VCaP (cell line): ENCODE measurements around the gene MAB21L1.

Experiments
- H3K27ac ChIP-seq: fragments of 450-650 bp; 2 replicates; pipeline ENCODE4 v1.5.1; 2017
- TF ChIP-seq, protein P1 (sequence below): fragments of 450-650 bp; conservative IDR thresholded peaks from 2 replicates; pipeline ENCODE4 v1.5.1; 2017; ENCODE audit warnings: mild to moderate bottlenecking, moderate library complexity

Gene MAB21L1

DNA sequence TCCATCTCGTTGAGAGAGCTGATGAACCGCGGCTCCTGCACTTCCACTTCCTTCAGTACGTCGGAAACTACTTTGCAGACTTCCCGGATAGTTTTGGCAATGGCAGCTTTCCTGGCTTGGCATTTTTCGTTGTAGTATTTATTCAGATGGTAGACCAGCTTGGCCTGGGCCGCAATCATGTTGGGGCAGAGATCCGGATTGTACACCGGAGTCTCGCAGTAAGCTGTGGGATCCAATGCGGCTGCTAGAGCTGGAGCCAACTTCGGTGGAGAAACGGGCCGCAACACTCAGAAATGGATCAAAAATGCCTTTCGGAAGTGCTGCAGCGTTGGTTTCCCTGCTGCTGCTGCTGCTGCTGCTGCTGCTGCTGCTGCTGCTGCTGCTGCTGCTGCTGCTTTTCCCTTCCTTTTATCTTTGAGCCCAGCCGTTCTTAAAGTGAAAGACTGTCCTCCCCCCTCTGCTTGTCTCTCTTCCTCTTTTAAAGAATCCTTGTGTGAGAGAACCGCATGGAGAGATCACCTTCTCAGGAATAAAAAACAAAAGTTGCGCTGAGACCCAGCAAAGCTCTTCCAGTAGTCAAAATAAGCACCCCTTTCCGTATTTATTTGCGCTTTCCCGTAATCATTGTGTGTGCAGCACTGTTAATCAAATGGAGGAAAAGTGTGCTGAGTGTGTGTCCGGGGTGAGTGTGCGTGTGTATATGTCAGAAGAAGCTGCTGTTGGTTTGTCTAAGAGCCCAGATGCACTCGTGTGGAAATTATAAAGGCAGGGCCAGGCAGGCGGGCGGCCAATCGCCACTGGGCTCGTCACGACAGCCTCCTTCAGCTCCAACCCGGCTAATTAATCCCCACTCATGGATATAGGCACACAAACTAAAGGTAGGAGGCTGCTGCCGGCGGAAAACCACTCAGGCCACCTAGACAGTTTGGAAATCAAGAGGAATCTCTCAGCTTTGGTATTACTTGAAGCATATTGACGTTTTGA, at the start of gene MAB21L1:
Gene MAB21L1, minus strand, starts transcription at position 730 of the 984 bp plus-strand sequence. Its CDS starts 551 bp downstream, at position 179.
- H3K27ac ChIP-seq, result no peak within 1 kb of the TSS
- TF ChIP-seq, protein P1, sequence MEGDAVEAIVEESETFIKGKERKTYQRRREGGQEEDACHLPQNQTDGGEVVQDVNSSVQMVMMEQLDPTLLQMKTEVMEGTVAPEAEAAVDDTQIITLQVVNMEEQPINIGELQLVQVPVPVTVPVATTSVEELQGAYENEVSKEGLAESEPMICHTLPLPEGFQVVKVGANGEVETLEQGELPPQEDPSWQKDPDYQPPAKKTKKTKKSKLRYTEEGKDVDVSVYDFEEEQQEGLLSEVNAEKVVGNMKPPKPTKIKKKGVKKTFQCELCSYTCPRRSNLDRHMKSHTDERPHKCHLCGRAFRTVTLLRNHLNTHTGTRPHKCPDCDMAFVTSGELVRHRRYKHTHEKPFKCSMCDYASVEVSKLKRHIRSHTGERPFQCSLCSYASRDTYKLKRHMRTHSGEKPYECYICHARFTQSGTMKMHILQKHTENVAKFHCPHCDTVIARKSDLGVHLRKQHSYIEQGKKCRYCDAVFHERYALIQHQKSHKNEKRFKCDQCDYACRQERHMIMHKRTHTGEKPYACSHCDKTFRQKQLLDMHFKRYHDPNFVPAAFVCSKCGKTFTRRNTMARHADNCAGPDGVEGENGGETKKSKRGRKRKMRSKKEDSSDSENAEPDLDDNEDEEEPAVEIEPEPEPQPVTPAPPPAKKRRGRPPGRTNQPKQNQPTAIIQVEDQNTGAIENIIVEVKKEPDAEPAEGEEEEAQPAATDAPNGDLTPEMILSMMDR, result no peak

DNA sequence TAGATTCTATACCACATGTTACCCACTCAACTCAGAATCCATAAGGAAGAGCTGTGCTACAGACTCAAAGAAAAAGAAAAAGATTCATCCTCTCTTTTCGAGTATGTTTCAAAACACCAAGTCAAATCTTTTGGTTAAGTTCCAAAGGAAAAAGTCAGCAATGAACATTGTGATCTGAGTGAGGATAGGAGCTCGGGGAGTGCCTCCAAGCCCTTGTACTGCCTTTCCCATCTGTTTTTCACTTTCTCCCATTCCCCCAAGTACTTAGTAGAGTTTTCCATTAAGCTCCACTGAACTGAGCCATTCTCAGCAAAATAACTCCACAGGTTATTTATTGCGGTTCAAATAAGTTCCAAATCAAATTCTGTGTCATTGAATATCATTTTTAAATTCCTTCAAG, 47.7 kb upstream of the MAB21L1 start:
- no peak overlapping the region for H3K27ac ChIP-seq
- TF ChIP-seq, protein P1, result no peak

DNA sequence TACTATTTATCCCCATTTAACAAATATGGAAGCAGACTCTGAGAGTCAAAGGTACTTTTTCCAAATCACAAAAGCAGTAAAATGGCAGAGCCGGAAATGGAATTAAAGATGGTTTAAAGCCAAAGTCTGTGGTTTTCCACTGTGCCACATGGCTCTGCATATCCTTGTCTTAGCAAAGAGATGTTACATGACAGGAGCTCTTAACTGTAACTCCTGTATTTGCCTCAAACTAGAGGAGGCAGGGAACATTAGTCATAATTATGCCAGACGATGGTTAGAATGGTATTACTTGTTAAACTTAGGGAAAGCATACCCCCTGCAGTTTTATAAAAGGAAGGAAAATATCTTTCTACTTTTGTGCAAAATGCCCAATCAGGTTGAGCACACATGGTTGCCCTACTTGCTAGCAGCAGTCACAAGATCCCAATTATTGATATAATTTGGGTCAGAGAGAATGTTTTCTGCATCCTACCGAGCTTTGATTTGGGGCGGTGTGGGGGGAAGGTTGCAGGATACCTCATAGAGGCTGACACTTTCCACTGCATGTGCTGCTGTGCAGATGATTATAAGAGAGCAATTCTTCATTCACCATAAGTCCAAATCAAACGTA, 42.0 kb upstream of the MAB21L1 start:
- TF ChIP-seq, protein P1, result no peak
- no peak overlapping the region for H3K27ac ChIP-seq

DNA sequence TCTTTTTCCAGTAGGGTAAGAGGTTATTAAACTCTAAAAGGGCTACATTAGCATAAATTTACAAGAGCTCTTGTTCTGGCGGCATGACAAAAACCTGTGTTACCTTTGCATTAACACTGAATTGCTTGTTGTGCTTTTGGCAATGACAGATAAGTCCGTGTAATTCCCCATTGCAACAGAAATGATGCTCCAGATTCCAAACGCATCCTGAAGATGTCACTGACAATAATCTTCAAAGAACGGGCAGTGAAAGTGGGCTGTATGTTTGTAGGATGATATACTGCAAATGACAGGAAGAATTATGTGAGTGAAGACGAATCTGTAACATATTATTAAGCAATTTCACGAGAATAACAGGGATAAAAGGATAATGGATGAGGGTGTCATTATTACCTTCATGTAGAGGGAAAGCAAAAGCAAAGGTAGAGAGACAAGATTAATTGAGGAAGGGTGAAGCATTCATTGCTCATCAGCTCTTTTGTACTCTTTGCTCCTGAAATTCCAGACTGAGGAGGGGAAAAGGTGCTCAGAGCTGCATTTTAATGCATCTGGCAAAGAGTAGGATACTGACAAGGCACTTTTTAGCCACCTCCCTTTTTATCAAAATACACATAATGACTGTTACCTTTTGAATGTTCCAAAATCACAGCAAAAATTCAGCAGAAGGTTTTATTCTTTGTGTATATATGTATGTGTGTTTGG, 38.5 kb upstream of the MAB21L1 start:
- TF ChIP-seq, protein P1, result no peak
- H3K27ac ChIP-seq, result no peak overlapping the region

DNA sequence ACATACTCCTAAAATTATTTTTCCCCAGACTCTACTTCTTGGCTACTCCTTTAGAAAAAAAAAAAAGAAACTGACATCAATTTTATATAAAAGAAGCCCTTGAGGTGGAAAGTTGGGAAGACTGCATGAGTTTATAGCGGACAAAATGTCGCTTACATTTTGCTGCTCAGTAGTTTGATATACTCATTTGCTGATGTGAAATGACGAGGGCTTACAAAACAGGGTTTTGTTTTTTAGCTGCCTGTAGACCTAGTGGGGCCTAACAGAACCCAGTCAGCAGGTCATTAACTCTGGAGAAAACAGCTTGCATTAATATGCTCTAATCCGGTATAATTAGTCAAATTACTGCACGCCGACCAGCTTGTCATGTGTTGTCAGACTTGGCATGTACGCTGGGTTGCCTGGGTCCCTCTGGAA, 37.6 kb upstream of the MAB21L1 start:
- no peak overlapping the region for H3K27ac ChIP-seq
- TF ChIP-seq, protein P1, result no peak

DNA sequence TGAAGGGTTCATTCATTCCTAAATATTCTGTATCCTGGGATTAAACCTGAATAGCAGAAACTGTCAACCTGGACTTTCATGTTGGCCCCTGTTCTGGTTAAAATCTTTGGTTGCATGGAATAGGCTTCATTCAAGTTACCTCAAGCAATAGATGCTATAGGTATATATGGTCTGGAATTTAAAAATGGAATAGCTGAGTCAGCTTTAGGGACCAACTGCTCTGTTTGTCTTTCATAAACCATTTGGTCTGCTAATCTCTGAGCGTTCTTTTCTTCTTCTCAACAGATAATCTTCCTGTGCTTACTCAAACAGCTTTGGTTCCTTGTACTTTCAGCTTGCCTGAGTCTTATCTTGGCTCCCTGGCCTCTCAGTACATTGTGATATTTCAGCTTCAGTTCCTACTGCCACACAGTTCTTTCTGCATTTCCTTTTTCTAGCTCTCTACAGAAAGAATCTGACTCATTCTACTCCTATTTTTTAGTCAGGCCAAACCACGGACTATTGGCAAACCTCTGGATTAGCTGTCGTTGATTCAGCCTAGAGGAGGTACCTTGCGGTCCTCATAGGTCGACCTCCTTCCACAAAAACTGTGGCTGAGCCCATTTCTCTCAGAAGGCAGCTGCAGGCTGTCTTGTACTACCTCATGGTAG, 35.9 kb upstream of the MAB21L1 start:
- TF ChIP-seq, protein P1, result no peak
- no peak overlapping the region for H3K27ac ChIP-seq

DNA sequence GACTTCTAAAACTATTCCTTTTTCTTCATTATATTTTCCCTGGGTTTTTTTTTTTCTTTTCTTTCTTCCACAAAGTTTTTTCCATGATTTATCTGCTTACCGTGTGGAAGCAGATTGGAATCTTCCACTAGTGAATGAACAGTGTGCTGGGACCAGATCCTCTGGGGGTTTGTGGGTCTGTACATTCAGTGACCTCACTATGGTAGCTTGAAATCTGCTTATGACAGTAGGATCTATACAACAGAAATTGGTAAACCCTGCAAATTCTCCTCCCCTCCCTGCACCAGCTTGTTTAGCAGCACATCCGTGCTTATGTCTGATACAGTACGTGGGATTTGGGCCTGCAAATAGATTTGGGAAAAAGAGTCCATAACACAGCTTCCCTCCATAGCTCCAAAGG, 26.0 kb upstream of the MAB21L1 start:
- TF ChIP-seq, protein P1, result no peak
- H3K27ac ChIP-seq, result no peak overlapping the region
